Common myeloid progenitor, CD34-positive (primary cell): ENCODE data around the gene CALHM4.
A peak's percentile ranks its signal among the peaks of the same experiment; 100 is the strongest.

Experiments used
- CTCF ChIA-PET: fragments of 350-600 bp; sonication (Branson Sonifier 250); formaldehyde crosslinking; loops from one replicate; lab custom pipeline; 2021; ENCODE audit warnings: antibody characterized with exemption; lab: Charles Lee
- POLR2A ChIA-PET: fragments of 350-600 bp; sonication (Branson Sonifier 250); formaldehyde crosslinking; loops from one replicate; lab custom pipeline; 2021; ENCODE audit warnings: antibody characterized with exemption; lab: Charles Lee
- DNase-seq, 3 donors: peaks; one replicate each; pipeline versions ENCODE4 v3.0.0 to v3.0.0-alpha.2; 2013
- H3K27ac ChIP-seq, 2 experiments: 1 replicate in 1 of 2; 2 replicates in 1 of 2; pipeline ENCODE4 v1.7.0; 2013; ENCODE audit warnings: inconsistent platforms in 2 of 2, low read length in 2 of 2, mild to moderate bottlenecking in 2 of 2, low read depth in 1 of 2, moderate library complexity in 1 of 2; ENCODE audit not compliant: severe bottlenecking in 2 of 2, insufficient read depth in 1 of 2, poor library complexity in 1 of 2
- H3K27me3 ChIP-seq, 5 experiments: replicated peaks in 2 of 5; 1 replicate in 3 of 5; 2 replicates in 2 of 5; pipeline versions ENCODE4 v1.6.1 to v1.7.0; 2013; ENCODE audit warnings: low read length in 4 of 5, mild to moderate bottlenecking in 2 of 5, moderate library complexity in 2 of 5, inconsistent platforms in 1 of 5; ENCODE audit not compliant: insufficient read depth in 5 of 5, control insufficient read depth in 4 of 5
- H3K36me3 ChIP-seq, 4 experiments: 1 replicate in 2 of 4; 2 replicates in 2 of 4; pipeline versions ENCODE4 v1.6.1 to v1.7.0; 2013; ENCODE audit warnings: low read length in 3 of 4, control low read depth in 1 of 4, mild to moderate bottlenecking in 1 of 4; ENCODE audit not compliant: control insufficient read depth in 4 of 4, insufficient read depth in 4 of 4
- H3K4me1 ChIP-seq, 4 experiments: 1 replicate in 3 of 4; 2 replicates in 1 of 4; pipeline versions ENCODE4 v1.6.1 to v1.7.1; 2013; ENCODE audit warnings: low read length in 3 of 4, mild to moderate bottlenecking in 3 of 4, control low read depth in 1 of 4, inconsistent platforms in 1 of 4, moderate library complexity in 1 of 4; ENCODE audit not compliant: control insufficient read depth in 4 of 4, insufficient read depth in 4 of 4; ENCODE audit errors: control extremely low read depth in 1 of 4
- H3K4me3 ChIP-seq, 7 experiments: 1 replicate in 4 of 7; 2 replicates in 3 of 7; pipeline versions ENCODE4 v1.5.1 to v1.7.0; 2013; ENCODE audit warnings: mild to moderate bottlenecking in 7 of 7, low read length in 6 of 7, moderate library complexity in 6 of 7, inconsistent platforms in 2 of 7, low read depth in 2 of 7, control low read depth in 1 of 7; ENCODE audit not compliant: insufficient read depth in 4 of 7, control insufficient read depth in 1 of 7; ENCODE audit errors: extremely low read depth in 1 of 7
- H3K9me3 ChIP-seq, 5 experiments: 1 replicate in 4 of 5; 2 replicates in 1 of 5; pipeline versions ENCODE4 v1.6.1 to v1.7.1; 2013; ENCODE audit warnings: low read length in 4 of 5, mild to moderate bottlenecking in 2 of 5, inconsistent platforms in 1 of 5, low read depth in 1 of 5, moderate library complexity in 1 of 5; ENCODE audit not compliant: control insufficient read depth in 4 of 5, insufficient read depth in 2 of 5; ENCODE audit errors: control extremely low read depth in 1 of 5
- WGBS: methylation state at CpG from one replicate; pipeline ENCODE4 v1.1.5; 2013; ENCODE audit not compliant: insufficient coverage; 5-methylcytosine and 5-hydroxymethylcytosine counted together

CALHM4 gene

DNA sequence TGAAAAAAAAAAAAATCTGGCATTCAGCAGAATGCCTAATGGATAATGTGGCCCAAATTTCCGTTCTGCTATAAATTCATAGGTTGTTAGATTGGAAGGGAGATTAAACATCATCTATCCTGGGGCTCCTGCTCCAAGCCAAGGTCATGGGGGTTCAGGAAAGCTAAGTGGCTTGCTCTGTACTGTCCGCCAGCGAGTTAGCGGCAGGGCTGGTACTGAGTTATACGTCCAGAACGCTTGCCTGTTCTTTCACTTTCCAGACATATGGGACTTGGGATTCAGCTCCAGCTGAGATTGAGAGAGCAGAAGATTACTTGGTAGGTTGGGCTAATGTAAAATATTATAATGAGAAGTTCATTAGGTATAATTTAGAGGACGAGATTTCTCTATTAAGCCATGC lies 18.6 kb downstream of the CALHM4 start:
- peaks cover 24 to 37% (median 32%) of the 10 kb centered on the region in 4 experiments for H3K4me1 ChIP-seq
- no peaks in the 10 kb centered on the region for H3K27me3 ChIP-seq
- peaks cover 0 to 13% (median 10%) of the 10 kb centered on the region in 4 experiments for H3K36me3 ChIP-seq
- DNase-seq, result peak in 2 of 3 donors; percentile 17 to 26
- ChIA-PET CTCF (interaction anchor here (0.6 to 5.2 kb wide), 7 partner anchors 9 to 453 kb away, joined by 3 to 36 read pairs (median 11); no protein-coding TSS in a partner anchor), POLR2A (interaction anchor here (0.9 to 1.0 kb wide), 2 partner anchors 46 to 95 kb away, joined by 3 read pairs; no protein-coding TSS in a partner anchor)
- H3K9me3 ChIP-seq, result no peaks in the 10 kb centered on the region
- H3K27ac ChIP-seq, result peak overlapping the region; percentile 92 to 97
- WGBS, result 0% methylated on average over 4 of the region's 7 CpGs
- peak overlapping the region in 6 of 7 experiments; percentile 96 to 100 (median 97) for H3K4me3 ChIP-seq

- DNase-seq, result no peak
- no peaks in the 10 kb centered on the region for H3K27me3 ChIP-seq
- POLR2A ChIA-PET, result no interaction called here
- CTCF ChIA-PET, result no interaction called here
- no peaks in the 10 kb centered on the region for H3K9me3 ChIP-seq
- H3K36me3 ChIP-seq, result peaks cover 4 to 19% (median 14%) of the 10 kb centered on the region in 4 experiments
- H3K4me3 ChIP-seq, result no peak overlapping the region
- WGBS, result no CpG with 5 or more reads among the region's 2 CpGs
- H3K27ac ChIP-seq, result no peak overlapping the region
- peaks cover 12 to 23% (median 18%) of the 10 kb centered on the region in 4 experiments for H3K4me1 ChIP-seq
Observed at GRCh38 chr6:116575227-116575626, 21.7 kb downstream of the CALHM4 start.

GRCh38 chr6:116577486-116577885 lies 23.9 kb downstream of the CALHM4 start:
- DNase-seq, result no peak
- ChIA-PET POLR2A (no interaction called here), CTCF (interaction anchor here (1.1 to 1.8 kb wide), 4 partner anchors 12 to 310 kb away, joined by 3 to 5 read pairs (median 4); no protein-coding TSS in a partner anchor)
- Histone ChIP-seq H3K27me3 (no peaks in the 10 kb centered on the region), H3K4me1 (peaks cover 6 to 10% (median 8%) of the 10 kb centered on the region in 4 experiments), H3K4me3 (no peak overlapping the region), H3K27ac (no peak overlapping the region), H3K36me3 (peaks cover 7 to 24% (median 17%) of the 10 kb centered on the region in 4 experiments), H3K9me3 (no peaks in the 10 kb centered on the region)
- 100% methylated on average over 2 of the region's 5 CpGs for WGBS

DNA sequence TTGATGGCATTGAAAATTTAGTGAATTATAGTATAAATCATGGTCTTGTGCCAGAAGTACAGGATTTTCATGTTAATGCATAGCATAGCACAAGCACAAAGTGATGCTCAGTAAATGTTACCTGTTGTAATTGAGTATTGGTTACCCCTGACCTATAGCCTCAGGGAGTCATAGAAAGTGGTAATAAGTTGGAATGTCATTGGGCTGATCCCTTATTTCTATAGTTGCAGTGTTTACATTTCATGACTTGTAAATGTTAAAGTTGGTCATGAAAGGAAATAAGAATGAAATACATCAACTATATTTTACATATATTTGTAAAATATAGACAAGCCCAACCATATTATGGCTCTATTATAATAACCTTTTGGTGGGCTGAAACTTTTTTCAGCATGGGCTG lies 24.8 kb downstream of the CALHM4 start:
- DNase-seq, result no peak
- ChIA-PET POLR2A (no interaction called here), CTCF (interaction anchor here (1.1 to 1.5 kb wide), 3 partner anchors 13 to 18 kb away, joined by 3 to 5 read pairs (median 5); no protein-coding TSS in a partner anchor)
- Histone ChIP-seq H3K4me1 (peaks cover 0 to 2% (median under 1%) of the 10 kb centered on the region in 4 experiments), H3K27me3 (no peaks in the 10 kb centered on the region), H3K9me3 (no peaks in the 10 kb centered on the region), H3K4me3 (no peak overlapping the region), H3K36me3 (peaks cover 12 to 24% (median 17%) of the 10 kb centered on the region in 4 experiments), H3K27ac (no peak overlapping the region)

- H3K27ac ChIP-seq, result no peak overlapping the region
- no peaks in the 10 kb centered on the region for H3K9me3 ChIP-seq
- H3K27me3 ChIP-seq, result no peaks in the 10 kb centered on the region
- peaks cover 13 to 28% (median 20%) of the 10 kb centered on the region in 4 experiments for H3K36me3 ChIP-seq
- CTCF ChIA-PET, result interaction anchor here (0.8 kb wide), 1 partner anchor 13 kb away, joined by 3 read pairs; no protein-coding TSS in a partner anchor
- POLR2A ChIA-PET, result no interaction called here
- no peak for DNase-seq
- no peak overlapping the region for H3K4me3 ChIP-seq
- no peaks in the 10 kb centered on the region for H3K4me1 ChIP-seq
- WGBS, result no CpG with 5 or more reads among the region's 1 CpG
Observed at GRCh38 chr6:116579143-116579542, 25.6 kb downstream of the CALHM4 start.

DNA sequence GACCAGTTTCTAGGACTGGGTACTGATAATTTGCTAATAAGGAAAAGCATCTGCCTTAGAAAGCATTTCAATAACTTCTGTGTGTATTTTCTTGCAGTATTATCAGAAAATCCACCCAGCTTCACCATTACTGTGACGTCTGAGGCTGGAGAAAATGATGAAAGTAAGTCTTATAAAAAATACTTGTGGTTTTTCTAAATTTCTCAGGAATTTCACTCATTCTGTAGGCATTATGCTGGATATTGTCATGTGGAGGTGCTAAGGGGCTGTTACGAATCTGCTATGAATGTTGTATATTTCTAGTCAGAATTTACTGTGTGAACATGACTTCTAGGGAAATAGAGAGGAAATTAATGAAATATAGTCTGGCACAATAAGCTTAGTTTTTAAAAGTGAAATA lies 26.6 kb downstream of the CALHM4 start:
- H3K9me3 ChIP-seq, result no peaks in the 10 kb centered on the region
- H3K36me3 ChIP-seq, result peaks cover 20 to 28% (median 24%) of the 10 kb centered on the region in 4 experiments
- ChIA-PET CTCF (no interaction called here), POLR2A (no interaction called here)
- WGBS, result 100% methylated on average over 1 of the region's 2 CpGs
- no peak overlapping the region for H3K4me3 ChIP-seq
- DNase-seq, result no peak
- no peaks in the 10 kb centered on the region for H3K4me1 ChIP-seq
- no peaks in the 10 kb centered on the region for H3K27me3 ChIP-seq
- no peak overlapping the region for H3K27ac ChIP-seq

GRCh38 chr6:116586276-116586675 lies 32.7 kb downstream of the CALHM4 start:
- H3K4me1 ChIP-seq, result no peaks in the 10 kb centered on the region
- no peaks in the 10 kb centered on the region for H3K27me3 ChIP-seq
- no peak overlapping the region for H3K4me3 ChIP-seq
- H3K9me3 ChIP-seq, result peaks cover 0 to 6% (median 0%) of the 10 kb centered on the region in 5 experiments
- H3K36me3 ChIP-seq, result peaks cover 12 to 57% (median 25%) of the 10 kb centered on the region in 4 experiments
- no peak overlapping the region for H3K27ac ChIP-seq
- no peak for DNase-seq
- POLR2A ChIA-PET, result no interaction called here
- CTCF ChIA-PET, result no interaction called here
